H54 (cell line): Measurements from ENCODE around the gene ZNF562.

Experiments used
- DNase-seq: peaks from one replicate; pipeline ENCODE4 v3.0.0; 2011; ENCODE audit warnings: low spot score, mixed read lengths; ENCODE audit not compliant: insufficient read length
- FAIRE-seq: peaks from 3 replicates; lab custom pipeline; 2011; peaks lifted over from hg19 to GRCh38; lab: Jason Lieb, UNC
- POLR2A ChIP-seq: IDR thresholded peaks from 2 replicates; pipeline ENCODE4 v1.6.1; 2011; ENCODE audit warnings: low read depth, mild to moderate bottlenecking, low read length

The ZNF562 gene

GRCh38 chr19:9615844-9616243 is 59.1 kb downstream of the ZNF562 start:
- DNase-seq (no peak), FAIRE-seq (no peak)
- no peak for TF ChIP-seq POLR2A

- no peak for DNase-seq
- no peak for TF ChIP-seq POLR2A
- no peak for FAIRE-seq
Measured at GRCh38 chr19:9610484-9611113, 64.3 kb downstream of the ZNF562 start.

- no peak for TF ChIP-seq POLR2A
- FAIRE-seq (no peak), DNase-seq (no peak)
Measured at GRCh38 chr19:9608912-9609311, 66.0 kb downstream of the ZNF562 start.

GRCh38 chr19:9597027-9597426 is 77.9 kb downstream of the ZNF562 start:
- no peak for TF ChIP-seq POLR2A
- FAIRE-seq = peak; percentile 84
- peak; percentile 27 for DNase-seq
